Measurements from ENCODE around the gene CFAP73.

GRCh38 chr12:113202300-113203075 is 53.0 kb downstream of the CFAP73 start:
- TF ChIP-seq CTCF (IDR thresholded peaks at IDR 0.05) (no peak), POLR2A (IDR thresholded peaks at IDR 0.05) (no peak)
